ENCODE measurements around the gene KCNF1.

- TF ChIP-seq EZH2phosphoT487 (IDR thresholded peaks at IDR 0.05; ENCODE audit: borderline replicate concordance, low read depth, low read length) (no peak), CTCF (conservative IDR thresholded peaks at IDR 0.05; ENCODE audit: low read length) (no peak)
Observed at GRCh38 chr2:10906926-10907625, 4.7 kb upstream of the KCNF1 start.

All from OCI-LY7 (cell line).